T-helper 2 cell treated with Interferon-gamma antibody and Interleukin-4, amounts not matched to agents 100 ng/mL and 5 ng/mL, for 36 hours (primary cell): ENCODE measurements around the gene CNOT2. TPM values are rescaled to one million over a fixed set of nuclear protein-coding genes. Genes with fewer than 3 reads are reported as not detected.

Experiments used
- total RNA-seq: library from RNA; stranded (reverse); gene quantifications from 2 replicates; pipeline ENCODE4 v1.2.3, GENCODE V29; 2022

CNOT2 gene
- total RNA-seq, 1 donor from 2014 or later = 70.2 TPM

Other genes starting within 250 kb of the CNOT2 start
- 0.25 and 0.27 TPM in 2 replicates for gene KCNMB4, start 122.9 kb downstream of the CNOT2 start, total RNA-seq